Smooth muscle cell (in vitro differentiated cells): Measurements from ENCODE around the gene GYS1. TPM values are rescaled to one million over a fixed set of nuclear protein-coding genes. Genes with fewer than 3 reads are reported as not detected.

ENCODE experiments used
- DNase-seq: peaks from one replicate; lab custom pipeline; 2025; ENCODE audit not compliant: unreplicated experiment; lab: John Stamatoyannopoulos, UW
- H2AFZ ChIP-seq: fragments of 200-600 bp; sonication (generic); 2 replicates; pipeline ENCODE4 v1.6.0; 2016; ENCODE audit warnings: antibody characterized with exemption, low read depth, mild to moderate bottlenecking
- H3F3A ChIP-seq: fragments of 200-600 bp; sonication (generic); 2 replicates; pipeline ENCODE4 v1.6.0; 2017; ENCODE audit warnings: antibody characterized with exemption, low read depth
- H3K27ac ChIP-seq: fragments of 200-600 bp; sonication (generic); 2 replicates; pipeline ENCODE4 v1.5.1; 2016; ENCODE audit warnings: low read depth, mild to moderate bottlenecking
- H3K27me3 ChIP-seq: fragments of 200-600 bp; sonication (generic); 2 replicates; pipeline ENCODE4 v1.6.1; 2016; ENCODE audit warnings: low read depth, mild to moderate bottlenecking
- H3K36me3 ChIP-seq: fragments of 200-600 bp; sonication (generic); 2 replicates; pipeline ENCODE4 v1.5.1; 2016; ENCODE audit warnings: low read depth
- H3K4me1 ChIP-seq: fragments of 200-600 bp; sonication (generic); 2 replicates; pipeline ENCODE4 v1.5.1; 2016; ENCODE audit warnings: low read depth
- H3K4me2 ChIP-seq: fragments of 200-600 bp; sonication (generic); 2 replicates; pipeline ENCODE4 v1.6.0; 2016; ENCODE audit warnings: mild to moderate bottlenecking
- H3K4me3 ChIP-seq: fragments of 200-600 bp; sonication (generic); 2 replicates; pipeline ENCODE4 v1.5.1; 2016; ENCODE audit warnings: mild to moderate bottlenecking
- H3K79me2 ChIP-seq: fragments of 200-600 bp; sonication (generic); 2 replicates; pipeline ENCODE4 v1.6.0; 2016; ENCODE audit warnings: low read depth, mild to moderate bottlenecking
- H3K9ac ChIP-seq: fragments of 200-600 bp; sonication (generic); 2 replicates; pipeline ENCODE4 v1.6.0; 2016; ENCODE audit warnings: low read depth
- H3K9me3 ChIP-seq: fragments of 200-600 bp; sonication (generic); replicated peaks from 2 replicates; pipeline ENCODE4 v1.5.1; 2016; ENCODE audit warnings: low read depth
- H4K20me1 ChIP-seq: fragments of 200-600 bp; sonication (generic); 2 replicates; pipeline ENCODE4 v1.6.0; 2016; ENCODE audit warnings: low read depth
- WGBS: methylation state at CpG from one replicate; pipeline ENCODE4 v1.1.7; 2016; ENCODE audit warnings: low lambda C conversion rate; 5-methylcytosine and 5-hydroxymethylcytosine counted together
- polyA plus RNA-seq: library from polyadenylated mRNA; unstranded; fragments of >200 nt; fragmentation: Nextera tagmentation; extraction: Ambion mirVana; gene quantifications from 2 replicates; pipeline ENCODE4 v1.2.1, GENCODE V29; 2016
- total RNA-seq: library from RNA; depleted of rRNA; stranded (reverse); fragments of >200 nt; gene quantifications from 2 replicates; pipeline ENCODE4 v1.2.3, GENCODE V29; 2014
- TF ChIP-seq, protein P1 (sequence below): fragments of 200-600 bp; sonication (generic); IDR thresholded peaks from 2 replicates; pipeline ENCODE4 v1.5.1; 2017; ENCODE audit warnings: borderline replicate concordance, mild to moderate bottlenecking, antibody characterized with exemption; ENCODE audit not compliant: insufficient read depth, poor library complexity, severe bottlenecking

The GYS1 gene
- total and polyA plus RNA-seq, 2 experiments from 2014 or later, result 58.1 to 82.6 TPM

DNA sequence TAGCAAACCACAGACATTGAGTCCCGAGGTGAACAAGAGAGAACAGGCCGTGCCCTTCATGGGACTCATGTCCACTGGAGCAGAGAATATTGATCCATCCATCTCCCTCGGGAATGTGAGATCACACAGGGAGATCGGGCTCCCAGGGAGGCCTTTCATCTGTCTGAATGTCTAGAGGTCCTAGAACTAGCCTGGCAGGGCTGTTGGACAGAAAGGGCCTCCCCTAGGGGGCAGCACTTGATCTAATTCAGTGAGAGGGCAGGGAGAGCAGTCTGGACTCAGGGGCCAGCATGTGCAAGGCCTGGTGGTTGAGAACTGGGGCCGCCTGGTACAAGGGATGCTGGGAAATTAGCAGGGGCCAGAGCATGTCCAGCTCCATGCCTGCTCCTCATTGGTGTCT lies 4.9 kb upstream of the GYS1 start:
- DNase-seq, result no peak
- Histone ChIP-seq H3K4me1 (peaks cover 6% of the 10 kb centered on the region), H3K36me3 (no peaks in the 10 kb centered on the region), H3K9ac (no peak overlapping the region), H3K9me3 (no peaks in the 10 kb centered on the region), H3K27me3 (no peaks in the 10 kb centered on the region), H2AFZ (no peak overlapping the region), H3K27ac (no peak overlapping the region), H3K4me3 (no peak overlapping the region), H4K20me1 (peaks cover 16% of the 10 kb centered on the region), H3K79me2 (peaks cover 36% of the 10 kb centered on the region), H3F3A (no peaks in the 10 kb centered on the region), H3K4me2 (no peak overlapping the region)
- WGBS, result 87% methylated on average over 5 of the region's 5 CpGs
- TF ChIP-seq, protein P1, sequence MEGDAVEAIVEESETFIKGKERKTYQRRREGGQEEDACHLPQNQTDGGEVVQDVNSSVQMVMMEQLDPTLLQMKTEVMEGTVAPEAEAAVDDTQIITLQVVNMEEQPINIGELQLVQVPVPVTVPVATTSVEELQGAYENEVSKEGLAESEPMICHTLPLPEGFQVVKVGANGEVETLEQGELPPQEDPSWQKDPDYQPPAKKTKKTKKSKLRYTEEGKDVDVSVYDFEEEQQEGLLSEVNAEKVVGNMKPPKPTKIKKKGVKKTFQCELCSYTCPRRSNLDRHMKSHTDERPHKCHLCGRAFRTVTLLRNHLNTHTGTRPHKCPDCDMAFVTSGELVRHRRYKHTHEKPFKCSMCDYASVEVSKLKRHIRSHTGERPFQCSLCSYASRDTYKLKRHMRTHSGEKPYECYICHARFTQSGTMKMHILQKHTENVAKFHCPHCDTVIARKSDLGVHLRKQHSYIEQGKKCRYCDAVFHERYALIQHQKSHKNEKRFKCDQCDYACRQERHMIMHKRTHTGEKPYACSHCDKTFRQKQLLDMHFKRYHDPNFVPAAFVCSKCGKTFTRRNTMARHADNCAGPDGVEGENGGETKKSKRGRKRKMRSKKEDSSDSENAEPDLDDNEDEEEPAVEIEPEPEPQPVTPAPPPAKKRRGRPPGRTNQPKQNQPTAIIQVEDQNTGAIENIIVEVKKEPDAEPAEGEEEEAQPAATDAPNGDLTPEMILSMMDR, result peak; percentile 46

DNA sequence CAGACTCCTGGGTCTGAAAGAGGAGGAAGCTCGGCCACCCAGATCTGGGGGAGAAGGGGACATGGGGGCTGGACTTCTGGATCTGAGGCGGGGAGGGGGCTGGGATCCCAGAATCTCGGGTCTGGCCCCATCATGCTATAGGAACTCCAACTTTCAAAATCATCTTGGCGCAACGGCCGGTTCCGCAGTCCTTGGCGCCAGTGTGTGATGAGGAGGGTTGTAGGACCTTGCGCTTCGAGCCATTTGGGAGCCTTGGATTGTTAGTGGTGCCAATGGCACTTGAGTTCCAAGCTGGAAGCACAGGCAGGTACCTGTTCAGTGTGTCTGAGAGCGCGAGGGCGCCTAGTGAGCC lies 902 bp upstream of the GYS1 start:
- WGBS, result 5% methylated on average over 12 of the region's 13 CpGs
- no peaks in the 10 kb centered on the region for H3K9me3 ChIP-seq
- H3F3A ChIP-seq, result no peaks in the 10 kb centered on the region
- peaks cover 39% of the 10 kb centered on the region for H4K20me1 ChIP-seq
- peak overlapping the region; percentile 86 for H3K4me3 ChIP-seq
- H3K36me3 ChIP-seq, result no peaks in the 10 kb centered on the region
- H2AFZ ChIP-seq, result peak overlapping the region; percentile 21
- peaks cover 16% of the 10 kb centered on the region for H3K4me1 ChIP-seq
- H3K27ac ChIP-seq, result peak overlapping the region; percentile 7
- TF ChIP-seq, protein P1, result no peak
- peaks cover 71% of the 10 kb centered on the region for H3K79me2 ChIP-seq
- H3K27me3 ChIP-seq, result no peaks in the 10 kb centered on the region
- DNase-seq, result no peak
- H3K9ac ChIP-seq, result peak overlapping the region; percentile 82
- peak overlapping the region; percentile 100 for H3K4me2 ChIP-seq

DNA sequence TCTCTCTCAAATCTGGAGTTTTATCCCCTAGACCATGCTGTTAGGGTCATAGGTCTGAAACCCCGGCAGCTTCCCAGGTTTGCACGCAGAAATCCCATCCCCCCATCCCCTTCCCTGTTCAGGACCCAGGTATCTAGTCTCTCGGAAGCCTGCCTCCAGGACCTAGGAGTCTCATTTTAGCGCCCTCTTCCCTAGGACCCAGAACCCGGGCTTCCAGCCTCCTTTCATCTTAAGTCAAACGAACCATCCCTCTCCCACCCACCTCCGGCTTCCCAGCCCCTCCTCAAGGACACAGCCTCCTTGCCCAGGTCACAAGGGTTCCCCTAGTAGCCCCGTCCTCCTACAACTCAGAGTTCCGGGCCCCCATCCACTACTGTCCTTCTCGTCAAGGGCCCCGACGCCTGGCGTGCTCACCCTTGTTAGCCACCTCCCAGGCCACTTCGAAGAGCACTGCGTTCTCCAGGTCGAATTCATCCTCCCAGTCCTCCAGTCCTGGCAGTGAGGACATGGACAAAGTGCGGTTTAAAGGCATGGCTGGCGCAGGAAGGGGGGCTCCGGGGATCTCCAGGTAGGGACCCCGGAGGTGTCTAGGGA lies 431 bp downstream of the GYS1 start:
- peak overlapping the region; percentile 86 for H3K4me3 ChIP-seq
- 1% methylated on average over 20 of the region's 20 CpGs for WGBS
- peaks cover 72% of the 10 kb centered on the region for H3K79me2 ChIP-seq
- no peaks in the 10 kb centered on the region for H3K27me3 ChIP-seq
- H3K4me1 ChIP-seq, result peaks cover 16% of the 10 kb centered on the region
- H4K20me1 ChIP-seq, result peaks cover 48% of the 10 kb centered on the region
- no peaks in the 10 kb centered on the region for H3K9me3 ChIP-seq
- H3F3A ChIP-seq, result no peaks in the 10 kb centered on the region
- peak overlapping the region; percentile 84 for H3K9ac ChIP-seq
- DNase-seq, result no peak
- peak overlapping the region; percentile 82 for H3K27ac ChIP-seq
- H3K36me3 ChIP-seq, result no peaks in the 10 kb centered on the region
- peak overlapping the region; percentile 30 for H2AFZ ChIP-seq
- TF ChIP-seq, protein P1, result no peak
- peak overlapping the region; percentile 92 for H3K4me2 ChIP-seq
